IMR-90 (cell line): ENCODE data around the gene CYB561D2.

ENCODE experiments used
- BHLHE40 ChIP-seq: fragments of 150-350 bp; IDR thresholded peaks from 2 replicates; pipeline ENCODE4 v1.6.1; 2016; ENCODE audit warnings: mild to moderate bottlenecking, low read depth, low read length
- CTCF ChIP-seq: conservative IDR thresholded peaks from 2 replicates; pipeline ENCODE4 v1.5.1; 2012; ENCODE audit warnings: mild to moderate bottlenecking, low read depth, low read length, improper control_type of control experiment
- MXI1 ChIP-seq: IDR thresholded peaks from 2 replicates; pipeline ENCODE4 v1.6.1; 2012; ENCODE audit warnings: low read depth, mild to moderate bottlenecking, low read length, moderate library complexity, borderline replicate concordance
- POLR2A ChIP-seq: IDR thresholded peaks from 2 replicates; pipeline ENCODE4 v1.6.1; 2012; ENCODE audit warnings: mild to moderate bottlenecking, low read depth, low read length
- SMC3 ChIP-seq: fragments of 150-350 bp; IDR thresholded peaks from 2 replicates; pipeline ENCODE4 v1.6.1; 2016; ENCODE audit warnings: low read depth, mild to moderate bottlenecking, antibody characterized with exemption, low read length, moderate library complexity
- USF2 ChIP-seq: fragments of 150-350 bp; IDR thresholded peaks from 2 replicates; pipeline ENCODE4 v1.6.1; 2017; ENCODE audit warnings: mild to moderate bottlenecking, antibody characterized with exemption, low read length, low read depth

- TF ChIP-seq SMC3 (no peak), POLR2A (no peak), BHLHE40 (no peak), CTCF (0 out of 2 replicates have a peak, but pooled peaks have one; percentile 9), MXI1 (no peak), USF2 (no peak)
Observed at GRCh38 chr3:50303013-50303815, 47.4 kb upstream of the CYB561D2 start, which contains the start of gene HYAL1.
